K562 (cell line): ENCODE data around the gene GNB2. TPM values are rescaled to one million over a fixed set of nuclear protein-coding genes. Genes with fewer than 3 reads are reported as not detected.

ENCODE experiments used
- ATAC-seq: fragments of 200-7000 bp; cut with Tn5 transposase; 3 replicates; pipeline ENCODE4 v1.9.1; 2020; ENCODE audit warnings: moderate library complexity
- BruUV-seq: library from RNA; stranded (reverse); fragments of 400-500 nt; replicated peaks from 2 replicates; lab custom pipeline; 2021; lab: Mats Ljungman, UMichigan
- CTCF ChIA-PET: fragments of 300-600 bp; formaldehyde crosslinking; extraction: SDS; loops from one replicate; lab custom pipeline; 2021; ENCODE audit warnings: low intra/inter-chr PET ratio; lab: Yijun Ruan, JAX
- POLR2A ChIA-PET: fragments of 300-600, 350-650 bp; sonication (Branson Sonifier 250); formaldehyde crosslinking; extraction: SDS; loops from one replicate; lab custom pipeline; 2021; ENCODE audit warnings: antibody characterized with exemption, inconsistent platforms; lab: Yijun Ruan, JAX
- DNase-seq, 4 experiments: peaks; one replicate each; pipeline versions ENCODE4 v3.0.0 to v3.0.0-alpha.2; 2011 to 2018; ENCODE audit warnings: low spot score in 3 of 4, mixed read lengths in 3 of 4; ENCODE audit errors: extremely low read depth in 1 of 4
- FAIRE-seq: peaks from 2 replicates; lab custom pipeline; 2011; peaks lifted over from hg19 to GRCh38; lab: Jason Lieb, UNC
- H2AFZ ChIP-seq: 2 replicates; pipeline ENCODE4 v1.6.0; 2011; ENCODE audit warnings: low read depth, low read length, control low read depth, inconsistent platforms
- H3K27ac ChIP-seq: fragments of 200-600 bp; 3 replicates; pipeline ENCODE4 v1.8.0; 2011; ENCODE audit warnings: low read depth, mild to moderate bottlenecking, control low read depth, inconsistent platforms, low read length, moderate library complexity, mixed read lengths; ENCODE audit errors: extremely low read depth
- H3K27me3 ChIP-seq, 2 experiments: fragments of 300-600 bp in 1 of 2; 2 replicates in 1 of 2; 3 replicates in 1 of 2; pipeline versions ENCODE4 v1.6.0 to v1.8.0; 2011; ENCODE audit warnings: inconsistent platforms in 2 of 2, low read length in 2 of 2, mild to moderate bottlenecking in 1 of 2, mixed read lengths in 1 of 2, moderate library complexity in 1 of 2; ENCODE audit not compliant: control insufficient read depth in 2 of 2, insufficient read depth in 2 of 2
- H3K36me3 ChIP-seq: fragments of 300-600 bp; 3 replicates; pipeline ENCODE4 v1.8.0; 2011; ENCODE audit warnings: mild to moderate bottlenecking, low read length, inconsistent platforms; ENCODE audit not compliant: control insufficient read depth, insufficient read depth
- H3K4me1 ChIP-seq, 2 experiments: fragments of 200-600 bp in 1 of 2; replicated peaks in 1 of 2; 2 replicates in 1 of 2; 3 replicates in 1 of 2; pipeline versions ENCODE4 v1.5.1 to v1.8.0; 2011; ENCODE audit warnings: inconsistent platforms in 2 of 2, low read length in 2 of 2, mild to moderate bottlenecking in 1 of 2, mixed read lengths in 1 of 2, moderate library complexity in 1 of 2; ENCODE audit not compliant: control insufficient read depth in 2 of 2, insufficient read depth in 2 of 2
- H3K4me2 ChIP-seq: 2 replicates; pipeline ENCODE4 v1.6.1; 2011; ENCODE audit warnings: low read length, control low read depth, inconsistent platforms, mixed read lengths; ENCODE audit not compliant: insufficient read depth
- H3K4me3 ChIP-seq: fragments of 200-600 bp; sonication (generic), shearing (Covaris generic); 2 replicates; pipeline ENCODE4 v1.5.1; 2016; ENCODE audit warnings: control low read depth, inconsistent platforms
- H3K79me2 ChIP-seq: fragments of 200-600 bp; 3 replicates; pipeline ENCODE4 v1.8.0; 2011; ENCODE audit warnings: low read length, inconsistent platforms; ENCODE audit not compliant: control insufficient read depth, insufficient read depth
- H3K9ac ChIP-seq, 2 experiments: 2 replicates each; pipeline versions ENCODE4 v1.6.0 to v1.6.1; 2011; ENCODE audit warnings: low read depth in 2 of 2, low read length in 2 of 2, control low read depth in 1 of 2, inconsistent platforms in 1 of 2, mild to moderate bottlenecking in 1 of 2, mixed read lengths in 1 of 2; ENCODE audit not compliant: insufficient read depth in 1 of 2
- H3K9me1 ChIP-seq: one replicate; pipeline ENCODE4 v1.6.0; 2011; ENCODE audit warnings: inconsistent platforms, mild to moderate bottlenecking, low read length, moderate library complexity; ENCODE audit not compliant: control insufficient read depth, insufficient read depth
- H3K9me3 ChIP-seq: replicated peaks from 2 replicates; pipeline ENCODE4 v1.5.1; 2011; ENCODE audit warnings: low read depth, low read length, inconsistent platforms; ENCODE audit not compliant: control insufficient read depth, insufficient read depth
- H4K20me1 ChIP-seq: replicated peaks from 2 replicates; pipeline ENCODE4 v1.6.1; 2011; ENCODE audit warnings: low read length, inconsistent platforms, mixed read lengths; ENCODE audit not compliant: control insufficient read depth, insufficient read depth
- MNT ChIP-seq, 2 experiments: fragments of 450-650 bp; conservative IDR thresholded peaks; 2 replicates each; pipeline ENCODE4 v1.6.1; 2017; ENCODE audit warnings: mild to moderate bottlenecking in 2 of 2, moderate library complexity in 2 of 2
- PHF8 ChIP-seq: fragments of 200-600 bp; sonication (generic); IDR thresholded peaks from 2 replicates; pipeline ENCODE4 v1.6.1; 2012; ENCODE audit warnings: mixed run types, mild to moderate bottlenecking, inconsistent platforms, low read length, moderate library complexity, borderline replicate concordance
- SAP30 ChIP-seq: fragments of 200-600 bp; sonication (generic); IDR thresholded peaks from 2 replicates; pipeline ENCODE4 v1.6.1; 2012; ENCODE audit warnings: borderline replicate concordance, low read depth, mild to moderate bottlenecking, moderate library complexity, low read length, control low read depth, inconsistent platforms; ENCODE audit not compliant: insufficient read depth, poor library complexity, severe bottlenecking
- SRSF3 ChIP-seq: fragments of 200-400 bp; formaldehyde crosslinking; IDR thresholded peaks from 2 replicates; pipeline ENCODE4 v1.6.1; 2016; ENCODE audit warnings: mild to moderate bottlenecking, low read length, moderate library complexity; ENCODE audit not compliant: insufficient read depth
- ZNF592 ChIP-seq: fragments of 450-650 bp; IDR thresholded peaks from 2 replicates; pipeline ENCODE4 v1.6.1; 2017; ENCODE audit warnings: antibody characterized with exemption, mild to moderate bottlenecking
- WGBS: fragments of 100-300 bp; shearing (Covaris generic); methylation state at CpG from one replicate; pipeline ENCODE4 v1.1.6; 2016; ENCODE audit warnings: low coverage, mixed read lengths; ENCODE audit not compliant: insufficient coverage; ENCODE audit errors: missing lambda C conversion rate; 5-methylcytosine and 5-hydroxymethylcytosine counted together
- in situ Hi-C: fragments of 300-500 bp; cut with MboI; formaldehyde crosslinking; loops from 4 replicates; pipeline ENCODE4 v1.15.0; 2018; ENCODE audit warnings: inconsistent platforms, mixed read lengths
- intact Hi-C: fragments of 100-400 bp; cut with micrococcal nuclease; formaldehyde crosslinking; loops from 2 replicates; pipeline ENCODE4 v1.14.2; 2022
- polyA plus RNA-seq, 8 experiments: library from polyadenylated mRNA; depleted of rRNA in 4 of 8; stranded (reverse) in 5 of 8; unstranded in 3 of 8; fragments of >200 nt; fragmentation: Nextera tagmentation in 2 of 8; fragmentation: Illumina TruSeq in 1 of 8; extraction: Ambion mirVana in 2 of 8; extraction: Trizol in 1 of 8; gene quantifications; 2 replicates each; pipeline versions ENCODE4 v1.2.1 to v1.2.3, GENCODE V29; 2011 to 2014; ENCODE audit warnings: inconsistent platforms in 1 of 8, missing spikeins in 1 of 8
- total RNA-seq, 7 experiments: library from RNA; depleted of rRNA in 6 of 7; stranded (reverse); fragments of >200 nt in 6 of 7; fragmentation: Illumina TruSeq in 2 of 7; extraction: Trizol in 2 of 7; gene quantifications; 2 replicates each; pipeline versions ENCODE4 v1.2.1 to v1.2.3, GENCODE V29; 2011 to 2021; ENCODE audit warnings: low replicate concordance in 1 of 7
- TF ChIP-seq, protein P1 (sequence below): sonication (generic); formaldehyde crosslinking; IDR thresholded peaks from 2 replicates; pipeline ENCODE4 v1.8.0; 2023; ENCODE audit warnings: missing genetic modification reagents, mild to moderate bottlenecking, borderline replicate concordance

Gene GNB2
- total and polyA plus RNA-seq, 9 of the 15 experiments (the other 6 are each of a cell fraction or from before 2014, with no cell fraction given) = 0.65 to 320 (median 104) TPM

GRCh38 chr7:100693312-100694097 lies 20.0 kb downstream of the GNB2 start:
- H3K9me1 ChIP-seq = no peaks in the 10 kb centered on the region
- H3K9ac ChIP-seq = peak overlapping the region; percentile 90 to 99
- FAIRE-seq (no peak), DNase-seq (peak; percentile 47 to 93 (median 73)), ATAC-seq (peak; percentile 32)
- H3K79me2 ChIP-seq = peaks cover 53% of the 10 kb centered on the region
- H3K27me3 ChIP-seq = no peaks in the 10 kb centered on the region
- H3K4me3 ChIP-seq = peak overlapping the region; percentile 92
- H3K36me3 ChIP-seq = peaks cover 26% of the 10 kb centered on the region; the same call in 2 of the 3 replicates
- peak overlapping the region; percentile 86 for H3K27ac ChIP-seq
- under 1% methylated on average over 61 of the region's 81 CpGs for whole genome bisulfite sequencing
- ChIA-PET POLR2A (interaction anchor here (0.6 to 2.5 kb wide), 12 partner anchors 8 to 210 kb away, joined by 3 to 16 read pairs (median 5); partner anchors contain the start of genes FBXO24, NYAP1, POP7 and SRRT), CTCF (interaction anchor here (1.4 kb wide), 1 partner anchor 159 kb away, joined by 3 read pairs; the partner anchor contains the start of gene SLC12A9)
- in situ Hi-C loops (no loop called here), intact Hi-C loops (loop anchor here (2.0 to 5.0 kb wide), 3 partner anchors 51 to 159 kb away; partner anchors contain the start of genes SLC12A9 and TFR2)
- 0 out of 2 replicates have a peak overlapping the region, but pooled peaks have one; percentile 17 for H2AFZ ChIP-seq
- H3K4me1 ChIP-seq = peaks cover 17 to 51% of the 10 kb centered on the region in 2 experiments
- BruUV-seq = no TSS peak
- H3K4me2 ChIP-seq = peak overlapping the region; percentile 92
- H3K9me3 ChIP-seq = no peaks in the 10 kb centered on the region
- peaks cover 21% of the 10 kb centered on the region for H4K20me1 ChIP-seq
- TF ChIP-seq PHF8 = peak; percentile 18; the same call in 1 of the 2 replicates
- TF ChIP-seq SRSF3 = peak; percentile 47; the same call in 1 of the 2 replicates
- TF ChIP-seq, protein P1, sequence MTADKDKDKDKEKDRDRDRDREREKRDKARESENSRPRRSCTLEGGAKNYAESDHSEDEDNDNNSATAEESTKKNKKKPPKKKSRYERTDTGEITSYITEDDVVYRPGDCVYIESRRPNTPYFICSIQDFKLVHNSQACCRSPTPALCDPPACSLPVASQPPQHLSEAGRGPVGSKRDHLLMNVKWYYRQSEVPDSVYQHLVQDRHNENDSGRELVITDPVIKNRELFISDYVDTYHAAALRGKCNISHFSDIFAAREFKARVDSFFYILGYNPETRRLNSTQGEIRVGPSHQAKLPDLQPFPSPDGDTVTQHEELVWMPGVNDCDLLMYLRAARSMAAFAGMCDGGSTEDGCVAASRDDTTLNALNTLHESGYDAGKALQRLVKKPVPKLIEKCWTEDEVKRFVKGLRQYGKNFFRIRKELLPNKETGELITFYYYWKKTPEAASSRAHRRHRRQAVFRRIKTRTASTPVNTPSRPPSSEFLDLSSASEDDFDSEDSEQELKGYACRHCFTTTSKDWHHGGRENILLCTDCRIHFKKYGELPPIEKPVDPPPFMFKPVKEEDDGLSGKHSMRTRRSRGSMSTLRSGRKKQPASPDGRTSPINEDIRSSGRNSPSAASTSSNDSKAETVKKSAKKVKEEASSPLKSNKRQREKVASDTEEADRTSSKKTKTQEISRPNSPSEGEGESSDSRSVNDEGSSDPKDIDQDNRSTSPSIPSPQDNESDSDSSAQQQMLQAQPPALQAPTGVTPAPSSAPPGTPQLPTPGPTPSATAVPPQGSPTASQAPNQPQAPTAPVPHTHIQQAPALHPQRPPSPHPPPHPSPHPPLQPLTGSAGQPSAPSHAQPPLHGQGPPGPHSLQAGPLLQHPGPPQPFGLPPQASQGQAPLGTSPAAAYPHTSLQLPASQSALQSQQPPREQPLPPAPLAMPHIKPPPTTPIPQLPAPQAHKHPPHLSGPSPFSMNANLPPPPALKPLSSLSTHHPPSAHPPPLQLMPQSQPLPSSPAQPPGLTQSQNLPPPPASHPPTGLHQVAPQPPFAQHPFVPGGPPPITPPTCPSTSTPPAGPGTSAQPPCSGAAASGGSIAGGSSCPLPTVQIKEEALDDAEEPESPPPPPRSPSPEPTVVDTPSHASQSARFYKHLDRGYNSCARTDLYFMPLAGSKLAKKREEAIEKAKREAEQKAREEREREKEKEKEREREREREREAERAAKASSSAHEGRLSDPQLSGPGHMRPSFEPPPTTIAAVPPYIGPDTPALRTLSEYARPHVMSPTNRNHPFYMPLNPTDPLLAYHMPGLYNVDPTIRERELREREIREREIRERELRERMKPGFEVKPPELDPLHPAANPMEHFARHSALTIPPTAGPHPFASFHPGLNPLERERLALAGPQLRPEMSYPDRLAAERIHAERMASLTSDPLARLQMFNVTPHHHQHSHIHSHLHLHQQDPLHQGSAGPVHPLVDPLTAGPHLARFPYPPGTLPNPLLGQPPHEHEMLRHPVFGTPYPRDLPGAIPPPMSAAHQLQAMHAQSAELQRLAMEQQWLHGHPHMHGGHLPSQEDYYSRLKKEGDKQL = 0 out of 2 replicates have a peak, but pooled peaks have one; percentile 56
- 0 out of 4 replicates have a peak, but pooled peaks of 1 of the 2 experiments have one; percentile 11 for TF ChIP-seq MNT (conservative IDR thresholded peaks at IDR 0.05)
- TF ChIP-seq ZNF592 = 0 out of 2 replicates have a peak, but pooled peaks have one; percentile 14
- peak; percentile 40 for TF ChIP-seq SAP30
